GM08714 (cell line): ENCODE measurements around the gene TAOK1.

Experiments used
- H3K4me3 ChIP-seq: fragments of 200-500 bp; sonication (Bioruptor generic); 2 replicates; pipeline ENCODE4 v1.5.1; 2014; ENCODE audit warnings: mild to moderate bottlenecking, low read length, inconsistent platforms
- ZNF274 ChIP-seq: IDR thresholded peaks from 2 replicates; pipeline ENCODE4 v1.6.1; 2012; ENCODE audit warnings: mild to moderate bottlenecking, low read depth, low read length

Gene TAOK1

DNA sequence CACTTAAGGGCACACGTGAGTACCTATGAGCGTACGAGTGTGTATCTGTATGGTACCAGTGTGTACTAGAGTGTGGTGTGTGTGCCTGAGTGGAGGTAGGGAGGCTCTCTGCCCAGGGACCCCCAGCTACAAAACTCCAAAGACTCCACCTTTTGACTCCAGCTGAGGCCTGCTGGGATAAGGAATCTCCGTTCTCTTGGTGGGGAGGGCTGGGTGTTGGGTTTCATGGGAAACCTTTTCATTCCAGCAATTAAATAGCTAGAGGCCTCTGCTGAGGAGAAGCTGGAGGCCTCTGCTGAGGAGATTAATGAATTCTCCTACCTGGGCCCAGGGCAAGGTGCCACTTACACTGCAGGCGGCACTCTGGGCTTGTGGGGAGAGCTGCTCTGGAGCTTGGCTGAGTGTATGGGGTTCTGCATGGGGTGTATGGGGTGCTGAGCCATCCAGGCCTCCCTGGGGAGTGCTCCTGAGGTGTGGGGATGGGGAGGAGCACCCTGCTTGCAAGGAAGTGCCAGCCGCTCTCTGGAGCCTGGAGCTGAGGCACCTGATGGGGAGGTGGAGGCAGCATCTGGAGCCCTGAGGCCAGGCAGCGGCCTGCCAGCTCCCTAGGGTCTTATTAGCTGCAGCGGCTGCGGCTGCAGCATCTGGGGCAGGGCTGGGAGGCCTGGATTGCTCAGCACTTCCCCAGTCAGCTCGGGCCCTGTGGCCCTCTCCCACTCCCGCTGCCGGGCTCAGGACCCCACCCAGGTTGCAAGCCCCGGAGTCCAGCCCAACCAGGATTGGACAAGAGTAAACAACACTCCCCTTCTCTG, 207.4 kb downstream of the TAOK1 start:
- no peak overlapping the region for H3K4me3 ChIP-seq
- no peak for TF ChIP-seq ZNF274
